ENCODE results near the gene FXR1.

DNA sequence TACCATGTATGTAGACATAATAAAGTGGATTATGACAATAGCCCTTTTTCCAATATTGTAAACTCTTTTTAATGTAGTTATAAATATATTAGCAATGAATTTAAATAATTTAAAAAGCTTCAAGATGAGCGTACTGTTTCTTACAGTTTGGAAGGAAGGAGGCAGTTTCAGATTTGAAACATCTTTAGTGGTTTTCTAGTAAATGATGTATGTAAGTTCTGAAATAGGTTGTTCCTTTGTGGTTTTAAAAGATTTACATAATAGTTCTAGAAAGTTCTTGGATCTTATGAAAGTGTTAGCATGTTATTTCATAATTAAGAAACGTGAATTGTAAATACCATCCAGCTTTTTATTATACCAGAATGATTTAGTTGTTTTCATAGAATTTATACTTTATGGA is 61.1 kb downstream of the FXR1 start:
- no peak for TF ChIP-seq NCOA5 (CRISPR knock-in tag; IDR thresholded peaks at IDR 0.05)
- TF ChIP-seq EP300 (IDR thresholded peaks at IDR 0.05; ENCODE audit: low read depth in 2 of 2, low read length in 2 of 2): no peak
- no peak for TF ChIP-seq EP300 (CRISPR knock-in tag; IDR thresholded peaks at IDR 0.05; ENCODE audit: borderline replicate concordance)
